Suppressor macrophage treated with lipopolysaccharide for 1 hour (primary cell): ENCODE data around the gene RBM46.
"Not testable (repeated sequence)": the region's sequence is repeated elsewhere in the genome, so short reads cannot be mapped to it uniquely, and the experiment has no call there.

Experiments used
- DNase-seq, 3 donors: peaks; one replicate each; pipeline ENCODE4 v3.0.0-alpha.2; 2020 to 2022

Gene RBM46

DNA sequence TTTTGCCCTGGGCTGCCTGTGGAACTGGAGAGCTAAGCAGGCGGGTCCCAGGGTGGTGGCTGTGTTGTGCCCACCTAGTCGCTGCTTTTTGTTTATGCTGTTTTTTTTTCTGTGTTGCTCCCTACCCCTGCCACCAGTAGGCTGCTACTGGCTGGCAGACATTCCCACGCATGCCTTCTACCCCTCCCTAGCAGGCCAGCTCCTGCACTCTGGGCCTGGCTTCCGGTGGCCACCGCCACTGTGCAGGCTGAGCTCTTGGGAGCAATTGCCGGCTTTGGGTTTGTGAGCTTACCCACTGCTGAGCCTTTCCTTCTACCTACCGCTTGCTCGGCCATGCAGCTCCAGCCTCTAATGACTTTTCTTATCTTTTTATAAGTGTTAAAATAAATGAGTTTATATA lies 57.6 kb downstream of the RBM46 start:
- no peak for DNase-seq

- DNase-seq = no peak
Measured at GRCh38 chr4:154854362-154854761, 73.3 kb downstream of the RBM46 start.

DNA sequence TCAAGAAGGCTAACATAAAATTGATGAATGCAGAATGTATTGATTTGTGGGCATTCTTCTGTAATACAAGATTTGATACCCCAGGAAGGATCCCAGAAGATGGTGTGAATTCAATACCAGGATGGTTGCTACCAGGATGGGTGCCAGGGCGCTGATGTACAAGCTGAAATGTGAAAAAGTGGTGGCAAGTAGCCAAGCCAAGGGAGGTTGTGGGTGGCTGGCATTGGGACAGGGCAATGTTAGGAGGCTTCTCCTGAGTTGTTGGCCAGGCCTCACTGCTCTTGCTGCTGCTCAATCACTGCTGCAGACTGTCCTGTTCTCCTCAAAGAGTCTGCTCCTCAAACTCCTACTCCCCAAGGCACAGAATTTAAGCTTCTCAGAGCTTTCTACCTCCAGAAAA lies 77.1 kb downstream of the RBM46 start:
- DNase-seq = no peak

GRCh38 chr4:154868414-154869194 lies 87.5 kb downstream of the RBM46 start:
- no peak for DNase-seq

- no peak for DNase-seq
Measured at GRCh38 chr4:154869301-154869700, 88.2 kb downstream of the RBM46 start.

DNA sequence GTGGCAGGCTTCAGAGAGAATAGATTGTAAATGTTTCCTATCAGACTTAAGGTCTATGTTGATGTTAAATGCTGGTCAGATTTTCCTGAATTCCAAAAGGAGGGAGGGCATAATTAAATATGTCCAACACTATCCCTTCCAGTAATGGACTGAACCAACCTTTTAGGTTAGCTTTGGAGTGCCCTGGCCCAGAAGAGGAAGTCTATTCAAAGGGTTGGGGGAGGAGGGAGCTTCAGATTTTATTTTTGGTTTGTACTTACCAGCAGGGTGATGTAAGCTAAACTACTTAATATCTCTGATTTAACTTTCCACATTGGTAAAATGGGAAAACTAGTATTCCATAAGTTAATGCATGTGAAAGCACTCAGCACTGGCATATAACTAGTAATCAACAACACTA lies 91.1 kb downstream of the RBM46 start:
- no peak for DNase-seq

GRCh38 chr4:154874049-154874448 lies 93.0 kb downstream of the RBM46 start:
- DNase-seq = not testable (repeated sequence)

- no peak for DNase-seq
Measured at GRCh38 chr4:154877110-154877760, 96.2 kb downstream of the RBM46 start.
